Measurements from ENCODE around the gene CCL17.

DNA sequence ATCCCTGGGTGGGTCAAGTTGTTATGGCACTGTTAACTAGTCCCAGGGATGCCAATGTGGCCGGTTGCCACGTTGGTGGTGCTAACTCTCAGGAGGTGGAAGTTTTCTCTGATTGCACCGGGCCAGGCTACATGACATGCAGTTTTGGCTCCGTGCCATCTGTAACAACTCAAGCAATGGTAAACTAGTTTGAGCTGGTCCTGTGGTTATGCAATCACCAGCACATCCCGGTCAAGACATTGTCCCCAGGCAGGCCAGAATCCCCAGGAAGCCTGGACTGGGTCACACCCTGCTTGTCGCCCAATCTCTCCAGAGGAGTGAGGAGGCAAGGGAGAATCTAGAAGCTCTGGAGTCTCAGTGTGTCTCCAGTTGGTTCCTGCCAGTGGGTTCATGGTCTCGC is 10.1 kb upstream of the CCL17 start:
- no peak for TF ChIP-seq RCOR1 (conservative IDR thresholded peaks at IDR 0.05; ENCODE audit: low read depth, low read length)
- no peak for TF ChIP-seq CTCF (IDR thresholded peaks at IDR 0.05 in 2 of 3, conservative IDR thresholded peaks at IDR 0.05 in 1 of 3; ENCODE audit: control insufficient read depth in 2 of 3, extremely low read depth in 1 of 3, insufficient read depth in 1 of 3, low read depth in 3 of 3, low read length in 3 of 3)
- TF ChIP-seq CHD2 (IDR thresholded peaks at IDR 0.05; ENCODE audit: borderline replicate concordance, low read depth, low read length), result no peak
- TF ChIP-seq POLR2A (IDR thresholded peaks at IDR 0.05; ENCODE audit: low read depth, low read length), result no peak
- TF ChIP-seq ASH2L (IDR thresholded peaks at IDR 0.05; ENCODE audit: borderline replicate concordance, low read depth), result no peak
- TF ChIP-seq SPI1 (IDR thresholded peaks at IDR 0.05; ENCODE audit: borderline replicate concordance, insufficient read depth, low read depth, low read length), result no peak
- TF ChIP-seq EZH2 (IDR thresholded peaks at IDR 0.05; ENCODE audit: borderline replicate concordance, control insufficient read depth, low read depth, low read length), result no peak
- no peak for TF ChIP-seq POLR2AphosphoS5 (IDR thresholded peaks at IDR 0.05; ENCODE audit: low read length)
- TF ChIP-seq NR2C2 (IDR thresholded peaks at IDR 0.05; ENCODE audit: borderline replicate concordance, control insufficient read depth, insufficient read length, low read depth), result no peak
